Suprapubic skin (tissue), 3 donors: ENCODE data around the gene GMPR.

Source experiments
- CTCF ChIP-seq, 2 donors: fragments of 200-600 bp in 1 of 2; fragments of 450-650 bp in 1 of 2; sonication (generic) in 1 of 2; IDR thresholded peaks; one replicate each; pipeline ENCODE4 v1.5.1; 2016 to 2019; ENCODE audit warnings: antibody characterized with exemption in 2 of 2, mild to moderate bottlenecking in 1 of 2, moderate library complexity in 1 of 2
- EP300 ChIP-seq: sonication (generic); formaldehyde crosslinking; IDR thresholded peaks from one replicate; pipeline ENCODE4 v1.6.1; 2017; ENCODE audit warnings: antibody characterized with exemption

- TF ChIP-seq EP300 (no peak), CTCF (IDR thresholded peaks at IDR 0.05) (no peak)
Observed at GRCh38 chr6:16257999-16258708, 19.8 kb downstream of the GMPR start.
